Kidney epithelial cell (primary cell): ENCODE results near the gene MRO. TPM values are rescaled to one million over a fixed set of nuclear protein-coding genes. Genes with fewer than 3 reads are reported as not detected.

Experiments
- DNase-seq: peaks from one replicate; pipeline ENCODE4 v3.0.0-alpha.2; 2010; ENCODE audit warnings: low read depth
- H3K27me3 ChIP-seq: 2 replicates; pipeline ENCODE4 v1.6.0; 2011; ENCODE audit warnings: low read length; ENCODE audit not compliant: control insufficient read depth, insufficient read depth
- H3K36me3 ChIP-seq: 2 replicates; pipeline ENCODE4 v1.5.1; 2011; ENCODE audit warnings: low read length; ENCODE audit not compliant: control insufficient read depth, insufficient read depth
- H3K4me3 ChIP-seq: 2 replicates; pipeline ENCODE4 v1.5.1; 2011; ENCODE audit warnings: low read depth, mild to moderate bottlenecking, control low read depth, low read length
- CTCF ChIP-seq: IDR thresholded peaks from 2 replicates; pipeline ENCODE4 v1.5.1; 2011; ENCODE audit warnings: mild to moderate bottlenecking, moderate library complexity, low read length, control low read depth, inconsistent platforms; ENCODE audit not compliant: insufficient read depth, poor library complexity, severe bottlenecking
- total RNA-seq: library from RNA; depleted of rRNA; stranded (reverse); fragments of >200 nt; gene quantifications from 2 replicates; pipeline ENCODE4 v1.2.3, GENCODE V29; 2015

MRO gene
- total RNA-seq, 1 donor from 2014 or later, result not detected

DNA sequence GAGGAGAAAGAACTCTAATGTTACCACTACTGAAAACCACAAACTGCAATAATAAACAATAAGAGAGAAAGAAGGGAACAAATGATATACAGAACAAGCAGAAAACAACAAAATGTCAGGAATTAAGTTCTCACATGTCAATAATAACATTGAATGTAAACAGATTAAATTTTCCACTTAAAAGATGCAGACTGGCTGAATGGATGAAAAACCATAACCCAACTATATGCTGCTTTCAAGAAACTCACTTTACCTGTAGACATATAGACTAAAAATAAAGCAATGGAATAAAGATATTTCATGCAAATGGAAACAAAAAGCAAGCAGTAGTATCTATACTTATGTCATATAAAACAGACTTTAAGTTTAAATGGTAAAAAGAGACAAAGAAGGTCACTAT lies 50.4 kb downstream of the MRO start:
- DNase-seq, result no peak
- H3K4me3 ChIP-seq, result no peak overlapping the region
- H3K27me3 ChIP-seq, result no peaks in the 10 kb centered on the region
- no peak for TF ChIP-seq CTCF
- H3K36me3 ChIP-seq, result no peaks in the 10 kb centered on the region

DNA sequence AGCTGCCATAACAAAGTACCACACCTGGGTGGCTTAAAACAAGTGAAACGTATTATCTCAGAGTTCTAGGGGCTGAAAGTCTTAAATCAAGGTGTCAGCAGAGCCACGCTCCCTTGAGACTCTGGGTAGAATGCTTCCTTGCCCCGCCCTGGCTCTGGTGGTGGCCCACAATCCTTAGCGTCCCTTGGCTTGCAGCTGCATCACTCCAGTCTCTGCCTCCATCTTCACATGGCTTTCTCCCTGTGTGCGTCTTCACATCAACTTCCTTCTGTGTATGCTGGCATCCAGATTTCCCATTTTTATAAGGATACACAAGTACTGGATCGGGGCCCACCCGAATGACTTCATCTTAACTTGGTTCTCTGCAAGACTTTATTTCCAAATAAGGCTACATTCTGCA lies 62.5 kb downstream of the MRO start:
- H3K27me3 ChIP-seq, result no peaks in the 10 kb centered on the region
- H3K4me3 ChIP-seq, result no peak overlapping the region
- DNase-seq, result no peak
- TF ChIP-seq CTCF, result no peak
- no peaks in the 10 kb centered on the region for H3K36me3 ChIP-seq

DNA sequence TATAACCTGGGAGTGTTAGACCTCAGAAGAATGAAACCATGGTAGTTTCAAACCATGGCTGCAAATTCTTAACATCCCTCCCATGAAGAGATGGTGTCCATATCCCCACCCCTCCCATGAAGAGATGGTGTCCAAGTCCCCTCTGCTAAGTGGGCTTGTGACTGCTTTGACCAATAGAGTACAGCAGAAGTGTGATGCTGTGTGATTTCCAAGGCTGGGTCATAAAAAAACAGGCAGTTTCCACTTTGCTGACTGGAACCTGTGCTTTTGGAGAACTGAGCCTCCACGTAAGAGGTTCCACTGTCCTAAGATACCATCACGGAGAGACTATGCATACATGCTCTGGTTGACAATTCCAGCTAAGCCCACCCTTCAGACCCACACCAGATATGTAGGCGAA lies 65.5 kb downstream of the MRO start:
- no peak for TF ChIP-seq CTCF
- peaks cover 2% of the 10 kb centered on the region for H3K27me3 ChIP-seq
- H3K36me3 ChIP-seq, result no peaks in the 10 kb centered on the region
- H3K4me3 ChIP-seq, result no peak overlapping the region
- no peak for DNase-seq

DNA sequence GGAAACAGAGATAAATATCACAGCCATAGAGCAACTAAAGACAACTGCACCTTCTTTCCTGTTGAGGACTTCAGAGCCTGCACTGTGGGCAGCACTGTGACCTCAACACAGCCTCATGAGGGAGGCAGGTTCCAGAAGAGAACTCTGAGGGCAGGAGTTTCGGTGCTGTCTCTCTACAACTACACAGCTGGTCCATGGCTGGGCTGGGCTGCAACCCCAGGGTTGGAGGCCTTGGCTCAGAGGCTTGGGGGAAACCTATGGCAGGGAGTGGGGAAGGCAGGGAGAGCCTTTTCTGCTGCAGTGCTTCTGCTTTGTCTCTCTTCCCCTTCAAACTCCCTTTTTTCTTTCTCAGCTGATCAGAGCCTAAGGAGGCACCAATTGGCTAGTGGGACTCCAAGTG lies 66.5 kb downstream of the MRO start:
- H3K4me3 ChIP-seq, result no peak overlapping the region
- no peaks in the 10 kb centered on the region for H3K36me3 ChIP-seq
- H3K27me3 ChIP-seq, result peaks cover 2% of the 10 kb centered on the region
- TF ChIP-seq CTCF, result no peak
- no peak for DNase-seq

- DNase-seq, result no peak
- no peaks in the 10 kb centered on the region for H3K36me3 ChIP-seq
- no peak overlapping the region for H3K4me3 ChIP-seq
- no peak for TF ChIP-seq CTCF
- H3K27me3 ChIP-seq, result peaks cover 2% of the 10 kb centered on the region
Observed at GRCh38 chr18:50751947-50752346, 67.9 kb downstream of the MRO start.

DNA sequence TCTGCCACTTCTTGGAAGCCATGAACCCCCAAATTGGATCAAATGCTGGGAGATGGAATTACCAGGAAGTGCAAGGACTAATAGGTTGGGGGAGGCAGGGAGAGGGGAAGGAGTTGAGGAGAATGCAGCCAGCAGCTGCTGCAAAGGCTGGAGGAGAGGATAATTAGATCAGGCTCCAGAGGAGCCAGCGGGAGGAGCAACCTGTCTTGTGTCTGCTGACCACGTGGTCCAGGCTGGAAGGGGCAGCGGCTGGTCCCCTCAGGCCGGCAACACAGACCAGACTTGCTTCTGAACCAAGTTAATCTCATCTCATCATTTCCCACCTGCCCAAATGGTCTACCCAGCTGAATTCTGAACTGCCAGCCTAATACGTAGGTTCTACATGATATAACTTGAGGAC lies 68.3 kb downstream of the MRO start:
- Histone ChIP-seq H3K27me3 (peaks cover 2% of the 10 kb centered on the region), H3K36me3 (no peaks in the 10 kb centered on the region), H3K4me3 (no peak overlapping the region)
- no peak for DNase-seq
- TF ChIP-seq CTCF, result no peak
